Sigmoid colon (tissue), 7 donors: Measurements from ENCODE around the gene CEND1. TPM values are rescaled to one million over a fixed set of nuclear protein-coding genes. Genes with fewer than 3 reads are reported as not detected.

Experiments
- DNase-seq: peaks from one replicate; pipeline ENCODE4 v3.0.0-alpha.2; 2019
- H3K27ac ChIP-seq, 4 donors: fragments of 200-600 bp; sonication (generic); one replicate each; pipeline ENCODE4 v1.5.1; 2016 to 2019; ENCODE audit warnings: mild to moderate bottlenecking in 1 of 4
- H3K27me3 ChIP-seq, 3 donors: fragments of 200-600 bp; sonication (generic); one replicate each; pipeline ENCODE4 v1.5.1; 2019; ENCODE audit warnings: mild to moderate bottlenecking in 1 of 3
- H3K36me3 ChIP-seq, 4 donors: fragments of 200-600 bp; sonication (generic); one replicate each; pipeline ENCODE4 v1.5.1; 2016 to 2019
- H3K4me1 ChIP-seq, 4 donors: fragments of 200-600 bp; sonication (generic); one replicate each; pipeline ENCODE4 v1.5.1; 2017 to 2019
- H3K4me3 ChIP-seq, 4 donors: fragments of 200-600 bp; sonication (generic); one replicate each; pipeline ENCODE4 v1.5.1; 2017 to 2019; ENCODE audit warnings: mild to moderate bottlenecking in 2 of 4, moderate library complexity in 1 of 4
- H3K9me3 ChIP-seq, 4 donors: fragments of 200-600 bp in 3 of 4; sonication (generic) in 3 of 4; one replicate each; pipeline versions ENCODE4 v1.5.1 to v1.6.1; 2013 to 2019
- CTCF ChIP-seq, 4 experiments: fragments of 450-650 bp in 3 of 4; fragments of 200-600 bp in 1 of 4; IDR thresholded peaks; one replicate each; pipeline ENCODE4 v1.5.1; 2016 to 2019; ENCODE audit warnings: antibody characterized with exemption in 4 of 4, mild to moderate bottlenecking in 3 of 4, moderate library complexity in 2 of 4
- EP300 ChIP-seq, 4 donors: sonication (generic); formaldehyde crosslinking; IDR thresholded peaks; one replicate each; pipeline ENCODE4 v1.6.1; 2017; ENCODE audit warnings: antibody characterized with exemption in 4 of 4
- POLR2A ChIP-seq, 2 donors: fragments of 450-650 bp; IDR thresholded peaks; one replicate each; pipeline ENCODE4 v1.6.1; 2016; ENCODE audit warnings: antibody characterized with exemption in 2 of 2, mild to moderate bottlenecking in 2 of 2, moderate library complexity in 2 of 2
- POLR2AphosphoS5 ChIP-seq, 4 donors: sonication (generic); formaldehyde crosslinking; IDR thresholded peaks; one replicate each; pipeline ENCODE4 v1.6.1; 2017; ENCODE audit warnings: antibody characterized with exemption in 4 of 4
- WGBS, 2 donors: extraction: QIAGEN DNeasy Blood & Tissue Kit; methylation state at CpG; one replicate each; pipeline ENCODE4 v1.1.7; 2013; 5-methylcytosine and 5-hydroxymethylcytosine counted together
- intact Hi-C: fragments of 100-400 bp; cut with DNase I; formaldehyde crosslinking; loops from one replicate; pipeline ENCODE4 v1.15.1; 2023
- polyA plus RNA-seq, 3 donors: library from polyadenylated mRNA; stranded (reverse); fragments of 200-250 nt; gene quantifications; one replicate each; pipeline ENCODE4 v1.2.3, GENCODE V29; 2013
- total RNA-seq, 4 donors: library from RNA; depleted of rRNA; stranded (reverse); fragments of >200 nt; gene quantifications; one replicate each; pipeline ENCODE4 v1.1.0, GENCODE V29; 2016
- donor health status: healthy with polysubstance abuse.
- donor health status: Bipolar disorder and iron deficiency.
- donor health status: healthy.

Gene CEND1
- total and polyA plus RNA-seq, 7 donors: 1.8 to 3.6 (median 2.2) TPM; not detected in 2

GRCh38 chr11:794766-795633, 5.1 kb upstream of the CEND1 start:
- DNase-seq: no peak
- Histone ChIP-seq H3K4me1 (peaks cover 0 to 38% (median 32%) of the 10 kb centered on the region in 4 donors), H3K36me3 (peaks cover 0 to 21% (median 3%) of the 10 kb centered on the region in 4 donors), H3K4me3 (peak overlapping the region; percentile 49 to 65 (median 56)), H3K27me3 (peaks cover 2 to 15% (median 3%) of the 10 kb centered on the region in 3 donors), H3K27ac (peak overlapping the region; percentile 84 to 93 (median 90)), H3K9me3 (no peaks in the 10 kb centered on the region)
- TF ChIP-seq POLR2A (IDR thresholded peaks at IDR 0.05): no peak
- no peak for TF ChIP-seq CTCF (IDR thresholded peaks at IDR 0.05)
- TF ChIP-seq POLR2AphosphoS5 (IDR thresholded peaks at IDR 0.05): no peak
- TF ChIP-seq EP300 (IDR thresholded peaks at IDR 0.05): no peak
- WGBS, 2 donors: 25 to 59% methylated on average over 38 of the region's 38 CpGs
- intact Hi-C loops: loop anchor here (5.0 kb wide), 2 partner anchors 48 to 98 kb away; partner anchors contain the start of genes DEAF1, TALDO1 and TMEM80

- Histone ChIP-seq H3K36me3 (peaks cover 0 to 13% (median under 1%) of the 10 kb centered on the region in 4 donors), H3K4me3 (no peak overlapping the region), H3K27me3 (peaks cover 8 to 23% (median 11%) of the 10 kb centered on the region in 3 donors), H3K9me3 (no peaks in the 10 kb centered on the region), H3K4me1 (peaks cover 0 to 42% (median 36%) of the 10 kb centered on the region in 4 donors), H3K27ac (no peak overlapping the region)
- WGBS, 2 donors: 90 to 91% methylated on average over 31 of the region's 31 CpGs
- intact Hi-C loops: no loop called here
- TF ChIP-seq POLR2AphosphoS5 (IDR thresholded peaks at IDR 0.05) (no peak), CTCF (IDR thresholded peaks at IDR 0.05) (no peak), EP300 (IDR thresholded peaks at IDR 0.05) (no peak), POLR2A (IDR thresholded peaks at IDR 0.05) (no peak)
- DNase-seq: no peak
Measured at GRCh38 chr11:794013-794765, 4.3 kb upstream of the CEND1 start.

- WGBS, 2 donors: 81 to 94% methylated on average over 7 of the region's 7 CpGs
- no peaks in the 10 kb centered on the region for H3K9me3 ChIP-seq
- H3K4me3 ChIP-seq: no peak overlapping the region
- H3K27ac ChIP-seq: no peak overlapping the region
- H3K27me3 ChIP-seq: peaks cover 14 to 30% (median 17%) of the 10 kb centered on the region in 3 donors
- TF ChIP-seq POLR2AphosphoS5 (IDR thresholded peaks at IDR 0.05): no peak
- TF ChIP-seq CTCF (IDR thresholded peaks at IDR 0.05): no peak
- no peak for TF ChIP-seq EP300 (IDR thresholded peaks at IDR 0.05)
- TF ChIP-seq POLR2A (IDR thresholded peaks at IDR 0.05): no peak
- H3K36me3 ChIP-seq: peaks cover 0 to 12% (median 0%) of the 10 kb centered on the region in 4 donors
- intact Hi-C loops: no loop called here
- peaks cover 0 to 42% (median 34%) of the 10 kb centered on the region in 4 donors for H3K4me1 ChIP-seq
- no peak for DNase-seq
Measured at GRCh38 chr11:793556-793955, 3.7 kb upstream of the CEND1 start.

GRCh38 chr11:792873-793272, 3.0 kb upstream of the CEND1 start:
- H3K27ac ChIP-seq: no peak overlapping the region
- H3K36me3 ChIP-seq: peaks cover 0 to 12% (median 0%) of the 10 kb centered on the region in 4 donors
- 80 to 91% methylated on average over 13 of the region's 13 CpGs for WGBS, 2 donors
- no peak for DNase-seq
- intact Hi-C loops: no loop called here
- H3K4me1 ChIP-seq: peaks cover 0 to 37% (median 30%) of the 10 kb centered on the region in 4 donors
- no peak overlapping the region for H3K4me3 ChIP-seq
- peaks cover 18 to 36% (median 22%) of the 10 kb centered on the region in 3 donors for H3K27me3 ChIP-seq
- no peaks in the 10 kb centered on the region for H3K9me3 ChIP-seq
- TF ChIP-seq CTCF (IDR thresholded peaks at IDR 0.05) (no peak), EP300 (IDR thresholded peaks at IDR 0.05) (no peak), POLR2A (IDR thresholded peaks at IDR 0.05) (no peak), POLR2AphosphoS5 (IDR thresholded peaks at IDR 0.05) (no peak)
